Activated T-cell treated with anti-CD3 and anti-CD28 coated beads, Interleukin-2, amount 50 U/mL, for 72 hours (primary cell): ENCODE results near the gene FKBP2. TPM values are rescaled to one million over a fixed set of nuclear protein-coding genes. Genes with fewer than 3 reads are reported as not detected.
A peak's percentile ranks its signal among the peaks of the same experiment; 100 is the strongest.

Experiments used
- ATAC-seq, 2 donors: fragments of 150-1000 bp; cut with Tn5 transposase; replicated peaks in 1 of 2; 2 replicates each; pipeline ENCODE4 v1.10.0; 2021; ENCODE audit warnings: moderate library complexity in 2 of 2, mild to moderate bottlenecking in 1 of 2
- DNase-seq, 2 donors: peaks; one replicate each; pipeline ENCODE4 v3.0.0; 2021 to 2022; ENCODE audit warnings: mixed read lengths in 1 of 2
- H3K27ac Mint-ChIP-seq: one replicate; pipeline ENCODE4 v1.8.0; 2022; ENCODE audit warnings: mild to moderate bottlenecking, moderate library complexity, mixed read lengths
- H3K27me3 Mint-ChIP-seq: one replicate; pipeline ENCODE4 v1.8.0; 2022; ENCODE audit warnings: low read depth, mixed read lengths
- H3K36me3 Mint-ChIP-seq, 2 donors: one replicate each; pipeline ENCODE4 v1.8.0; 2022; ENCODE audit warnings: mixed read lengths in 2 of 2, mild to moderate bottlenecking in 1 of 2; ENCODE audit not compliant: insufficient read depth in 2 of 2
- H3K4me1 Mint-ChIP-seq: one replicate; pipeline ENCODE4 v1.8.0; 2022; ENCODE audit warnings: low read depth, mixed read lengths
- H3K4me3 Mint-ChIP-seq, 2 donors: one replicate each; pipeline ENCODE4 v1.8.0; 2022; ENCODE audit warnings: mild to moderate bottlenecking in 2 of 2, mixed read lengths in 2 of 2, moderate library complexity in 2 of 2
- H3K9me3 Mint-ChIP-seq, 2 donors: one replicate each; pipeline ENCODE4 v1.8.0; 2022; ENCODE audit warnings: mixed read lengths in 2 of 2
- total RNA-seq, 2 donors: library from RNA; stranded (reverse); gene quantifications; one replicate each; pipeline ENCODE4 v1.2.3, GENCODE V29; 2022

FKBP2 gene
- total RNA-seq, 2 donors from 2014 or later = 34.2 to 41.5 TPM

- Mint-ChIP-seq H3K9me3 (no peaks in the 10 kb centered on the region), H3K27me3 (no peaks in the 10 kb centered on the region), H3K4me1 (peaks cover 54% of the 10 kb centered on the region), H3K4me3 (peak overlapping the region in 1 of 2 donors; percentile 97), H3K36me3 (no peaks in the 10 kb centered on the region), H3K27ac (no peak overlapping the region)
- no peak for ATAC-seq
- no peak for DNase-seq
These were observed 8.5 kb upstream of the FKBP2 start for GRCh38 chr11:64232182-64232966.

DNA sequence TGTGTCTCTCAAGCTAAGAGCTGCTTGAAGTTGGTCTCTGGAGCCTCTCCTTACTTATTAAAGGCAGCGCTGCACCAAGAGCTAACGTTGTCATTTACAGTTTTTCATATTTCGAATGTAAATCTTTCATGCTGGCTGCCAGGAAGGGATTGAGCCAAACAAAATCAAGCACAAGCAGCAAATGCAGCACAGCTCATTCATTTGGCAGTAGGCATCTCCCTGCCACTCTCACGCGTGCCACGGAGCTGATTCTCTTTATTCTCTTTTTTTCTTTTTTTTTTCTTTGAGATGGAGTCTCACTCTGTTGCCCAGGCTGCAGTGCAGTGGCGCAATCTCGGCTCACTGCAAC, 8.0 kb upstream of the FKBP2 start:
- peaks cover 48% of the 10 kb centered on the region for H3K4me1 Mint-ChIP-seq
- H3K27ac Mint-ChIP-seq = no peak overlapping the region
- no peaks in the 10 kb centered on the region for H3K27me3 Mint-ChIP-seq
- ATAC-seq = no peak
- DNase-seq = no peak
- H3K9me3 Mint-ChIP-seq = no peaks in the 10 kb centered on the region
- H3K4me3 Mint-ChIP-seq = peak overlapping the region; percentile 73 to 79
- H3K36me3 Mint-ChIP-seq = no peaks in the 10 kb centered on the region

GRCh38 chr11:64233913-64234586, 6.8 kb upstream of the FKBP2 start, which contains the start of gene VEGFB:
Gene VEGFB (plus strand): TSS chr11:64234584. CDS start chr11:64234834, 250 bp downstream.
- no peaks in the 10 kb centered on the region for H3K27me3 Mint-ChIP-seq

GRCh38 chr11:64234647-64235379, 6.1 kb upstream of the FKBP2 start:
- Mint-ChIP-seq H3K27ac (no peak overlapping the region), H3K9me3 (no peaks in the 10 kb centered on the region), H3K4me3 (peak overlapping the region; percentile 92 to 96), H3K4me1 (peaks cover 34% of the 10 kb centered on the region), H3K36me3 (no peaks in the 10 kb centered on the region), H3K27me3 (no peaks in the 10 kb centered on the region)
- peak; percentile 61 to 64 for ATAC-seq
- DNase-seq = peak; percentile 63 to 68

More at GRCh38 chr11:64233913-64234586, 6.8 kb upstream of the FKBP2 start, which contains the start of gene VEGFB:
- ATAC-seq (peak; percentile 61 to 64), DNase-seq (peak; percentile 81)
- Mint-ChIP-seq H3K9me3 (no peaks in the 10 kb centered on the region), H3K36me3 (no peaks in the 10 kb centered on the region), H3K4me3 (peak within 1 kb of the TSS; percentile 92 to 96), H3K27ac (peak within 1 kb of the TSS; percentile 44), H3K4me1 (peaks cover 38% of the 10 kb centered on the region)

GRCh38 chr11:64235437-64236161, 5.3 kb upstream of the FKBP2 start:
- Mint-ChIP-seq H3K36me3 (no peaks in the 10 kb centered on the region), H3K27me3 (no peaks in the 10 kb centered on the region), H3K4me1 (peaks cover 39% of the 10 kb centered on the region), H3K4me3 (peak overlapping the region; percentile 92 to 96), H3K9me3 (no peaks in the 10 kb centered on the region), H3K27ac (peak overlapping the region; percentile 44)
- no peak for DNase-seq
- no peak for ATAC-seq

DNA sequence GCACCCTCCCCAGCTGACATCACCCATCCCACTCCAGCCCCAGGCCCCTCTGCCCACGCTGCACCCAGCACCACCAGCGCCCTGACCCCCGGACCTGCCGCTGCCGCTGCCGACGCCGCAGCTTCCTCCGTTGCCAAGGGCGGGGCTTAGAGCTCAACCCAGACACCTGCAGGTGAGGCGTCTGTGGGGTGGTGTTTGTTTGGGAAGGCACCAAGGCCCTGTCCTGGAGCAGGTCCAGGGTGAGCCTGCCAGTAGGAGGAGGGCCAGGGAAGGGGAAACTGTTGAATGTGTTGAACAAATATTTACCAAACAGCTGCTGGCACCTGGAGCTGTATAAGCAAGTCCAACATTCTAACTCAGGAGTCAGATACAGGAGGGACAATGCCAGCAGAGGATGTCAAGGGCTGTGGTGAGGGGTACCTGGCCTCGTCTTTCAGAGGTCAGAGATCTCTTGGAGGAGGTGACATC, 3.4 kb upstream of the FKBP2 start:
- Mint-ChIP-seq H3K9me3 (no peaks in the 10 kb centered on the region), H3K4me1 (peaks cover 36% of the 10 kb centered on the region), H3K27ac (peak overlapping the region; percentile 65), H3K4me3 (no peak overlapping the region), H3K36me3 (peaks cover 1% of the 10 kb centered on the region in 2 donors), H3K27me3 (no peaks in the 10 kb centered on the region)
- ATAC-seq = no peak
- no peak for DNase-seq

DNA sequence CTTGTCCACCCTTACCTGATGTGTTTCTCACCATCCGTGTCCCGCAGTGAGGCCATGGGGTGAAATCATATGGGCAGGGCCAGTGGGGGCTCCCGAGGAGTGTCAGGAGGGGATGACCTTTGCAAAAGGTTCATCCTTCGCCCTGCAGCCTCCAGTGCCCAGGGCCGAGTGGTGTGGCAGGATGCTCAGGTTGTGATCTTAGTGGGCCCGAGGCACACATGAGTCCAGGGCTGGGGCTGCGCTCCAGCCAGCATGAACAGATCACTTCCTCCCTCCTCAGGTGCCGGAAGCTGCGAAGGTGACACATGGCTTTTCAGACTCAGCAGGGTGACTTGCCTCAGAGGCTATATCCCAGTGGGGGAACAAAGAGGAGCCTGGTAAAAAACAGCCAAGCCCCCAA, 2.8 kb upstream of the FKBP2 start:
- Mint-ChIP-seq H3K4me1 (peaks cover 38% of the 10 kb centered on the region), H3K36me3 (peaks cover 1% of the 10 kb centered on the region in 2 donors), H3K4me3 (no peak overlapping the region), H3K27ac (no peak overlapping the region), H3K27me3 (no peaks in the 10 kb centered on the region), H3K9me3 (no peaks in the 10 kb centered on the region)
- no peak for ATAC-seq
- DNase-seq = no peak

DNA sequence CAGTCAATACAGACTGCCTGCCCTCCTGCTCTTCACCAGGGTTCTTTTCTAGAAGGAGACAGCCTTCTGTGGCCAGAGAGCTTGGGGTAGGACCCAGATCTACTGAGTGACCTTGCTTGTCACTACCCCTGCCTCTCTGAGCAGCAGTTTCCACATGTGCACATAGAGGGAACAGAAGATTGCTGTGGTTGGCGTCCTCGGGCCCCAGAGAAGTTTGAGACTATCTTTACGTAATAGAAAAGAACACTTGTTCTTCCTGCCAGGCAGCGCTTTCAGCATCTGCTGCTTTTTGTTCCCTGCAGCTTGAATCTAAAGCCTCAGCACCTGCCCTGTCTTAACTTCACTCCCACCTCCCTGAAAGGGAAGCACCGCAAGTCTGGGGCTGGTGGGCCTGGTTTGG, 1.9 kb upstream of the FKBP2 start:
- Mint-ChIP-seq H3K27ac (peak overlapping the region; percentile 28), H3K9me3 (no peaks in the 10 kb centered on the region), H3K4me1 (peaks cover 38% of the 10 kb centered on the region), H3K27me3 (no peaks in the 10 kb centered on the region), H3K36me3 (peaks cover 1% of the 10 kb centered on the region in 2 donors), H3K4me3 (no peak overlapping the region)
- DNase-seq (no peak), ATAC-seq (no peak)

DNA sequence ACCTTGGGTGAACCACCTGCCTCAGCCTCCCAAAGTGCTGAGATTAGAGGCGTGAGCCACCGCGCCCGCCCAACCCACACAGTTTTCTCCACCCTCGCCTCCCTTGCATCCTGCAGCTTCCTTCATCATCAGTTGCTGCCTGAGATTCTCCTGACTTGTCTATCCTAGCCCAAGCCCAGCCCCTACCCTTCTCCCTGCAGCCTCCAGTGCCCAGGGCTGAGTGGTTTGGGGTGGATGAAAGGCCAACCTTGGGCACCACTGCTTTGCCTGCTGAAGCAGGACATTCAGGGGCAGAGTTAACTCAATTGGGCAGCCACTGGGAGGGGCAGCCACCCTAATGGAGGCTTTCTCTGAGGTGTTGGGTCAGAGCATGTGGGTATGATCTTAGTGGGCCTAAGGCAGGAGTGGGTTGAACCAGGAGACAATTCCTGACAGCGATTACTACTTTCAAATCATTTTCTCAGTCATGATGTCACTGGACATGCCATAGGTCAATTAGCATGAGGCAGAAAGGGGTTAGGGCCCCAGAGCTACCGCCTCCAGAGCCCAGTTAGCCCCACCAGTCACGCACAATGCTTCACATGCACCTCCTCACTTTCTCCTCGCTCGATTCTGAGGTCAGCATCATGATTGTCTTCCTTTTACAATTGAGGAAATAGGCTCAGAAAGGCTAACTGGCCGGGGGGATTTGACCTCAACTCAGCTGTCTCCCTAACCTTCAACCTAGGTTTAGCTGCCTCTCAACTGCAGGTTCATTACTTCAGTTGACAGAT, 1.0 kb upstream of the FKBP2 start:
- Mint-ChIP-seq H3K4me1 (peaks cover 41% of the 10 kb centered on the region), H3K36me3 (peaks cover 1% of the 10 kb centered on the region in 2 donors), H3K27me3 (no peaks in the 10 kb centered on the region), H3K4me3 (peak overlapping the region; percentile 88 to 93), H3K27ac (peak overlapping the region; percentile 96), H3K9me3 (no peaks in the 10 kb centered on the region)
- ATAC-seq = no peak
- DNase-seq = no peak

GRCh38 chr11:64241241-64241490, 271 bp downstream of the FKBP2 start:
- ATAC-seq (peak; percentile 83 to 87), DNase-seq (peak; percentile 100)
- H3K4me3 Mint-ChIP-seq = peak overlapping the region; percentile 88 to 93
- H3K27me3 Mint-ChIP-seq = no peaks in the 10 kb centered on the region
- H3K36me3 Mint-ChIP-seq = peaks cover 1% of the 10 kb centered on the region in 2 donors
- H3K27ac Mint-ChIP-seq = peak overlapping the region; percentile 88
- H3K4me1 Mint-ChIP-seq = peaks cover 33% of the 10 kb centered on the region
- no peaks in the 10 kb centered on the region for H3K9me3 Mint-ChIP-seq

GRCh38 chr11:64241491-64242374, 838 bp downstream of the FKBP2 start:
- H3K4me1 Mint-ChIP-seq = peaks cover 33% of the 10 kb centered on the region
- DNase-seq (no peak), ATAC-seq (peak; percentile 5 to 8)
- H3K27ac Mint-ChIP-seq = peak overlapping the region; percentile 88
- H3K4me3 Mint-ChIP-seq = peak overlapping the region; percentile 88 to 93
- H3K9me3 Mint-ChIP-seq = no peaks in the 10 kb centered on the region
- H3K27me3 Mint-ChIP-seq = no peaks in the 10 kb centered on the region
- H3K36me3 Mint-ChIP-seq = peaks cover 1% of the 10 kb centered on the region in 2 donors
